Fibroblast of lung (primary cell): ENCODE data around the gene POLR2A.

ENCODE experiments used
- CTCF ChIP-seq, 2 donors: IDR thresholded peaks in 1 of 2; conservative IDR thresholded peaks in 1 of 2; 1 replicate in 1 of 2; 2 replicates in 1 of 2; pipeline ENCODE4 v1.5.1; 2011 to 2012; ENCODE audit warnings: low read length in 2 of 2, control low read depth in 1 of 2, inconsistent platforms in 1 of 2, low read depth in 1 of 2, mild to moderate bottlenecking in 1 of 2
- EZH2 ChIP-seq: IDR thresholded peaks from 2 replicates; pipeline ENCODE4 v1.5.1; 2012; ENCODE audit warnings: low read length, control low read depth, mild to moderate bottlenecking; ENCODE audit errors: missing control alignments

DNA sequence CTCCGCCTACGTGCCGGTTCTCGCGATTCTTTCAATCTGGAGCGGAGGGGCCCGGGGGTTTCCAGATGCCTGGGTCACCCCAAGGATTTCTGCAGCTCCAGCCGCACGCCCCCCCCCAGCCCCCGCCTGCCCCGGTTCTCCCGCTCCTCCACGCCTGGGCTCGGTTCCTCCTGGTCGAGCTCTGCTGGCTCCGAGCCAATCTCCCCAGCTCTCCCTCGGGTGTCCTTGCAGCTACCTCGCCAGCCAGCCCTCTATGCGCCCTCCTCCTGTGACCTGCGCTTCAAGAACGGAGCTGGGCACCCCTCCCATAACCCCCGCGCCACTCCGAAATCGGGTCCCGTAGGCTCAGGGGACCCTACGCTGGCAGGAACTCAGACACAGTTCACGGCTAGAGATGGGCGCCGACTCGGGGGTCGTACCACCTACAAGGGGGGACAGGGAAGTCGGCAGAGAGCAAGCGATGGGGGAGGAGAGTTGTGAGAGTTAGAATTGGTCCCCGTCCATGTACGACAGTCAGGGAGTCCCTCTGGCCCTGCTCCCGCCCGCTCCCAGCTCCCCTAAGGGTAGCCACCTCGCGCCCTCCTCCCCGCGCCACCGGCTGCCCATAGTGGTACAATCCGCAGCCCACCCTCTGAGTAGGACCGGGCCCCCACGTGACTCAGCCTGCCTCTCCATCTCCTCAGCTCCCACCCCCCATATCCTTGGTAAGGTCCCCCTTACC lies 43.9 kb upstream of the POLR2A start:
- TF ChIP-seq CTCF (conservative IDR thresholded peaks at IDR 0.05 in 1 of 2, IDR thresholded peaks at IDR 0.05 in 1 of 2; ENCODE audit: low read depth in 1 of 2, low read length in 2 of 2) = no peak
- peak; percentile 74 for TF ChIP-seq EZH2
